Right lobe of liver (tissue), 6 donors: ENCODE results near the gene PCK1. TPM values are rescaled to one million over a fixed set of nuclear protein-coding genes. Genes with fewer than 3 reads are reported as not detected.

Experiments
- ATAC-seq, 4 donors: fragments of 200-7000 bp; cut with Tn5 transposase; one replicate each; pipeline ENCODE4 v1.9.1; 2020; ENCODE audit warnings: mild to moderate bottlenecking in 4 of 4, moderate library complexity in 4 of 4
- DNase-seq, 3 donors: peaks; one replicate each; pipeline ENCODE4 v3.0.0-alpha.2; 2020
- H3K27ac ChIP-seq, 3 donors: fragments of 200-600 bp; one replicate each; pipeline ENCODE4 v1.8.0; 2022
- H3K27me3 ChIP-seq, 2 donors: fragments of 200-600 bp; one replicate each; pipeline ENCODE4 v1.8.0; 2022
- H3K36me3 ChIP-seq, 4 donors: fragments of 200-600 bp; sonication (generic) in 1 of 4; one replicate each; pipeline versions ENCODE4 v1.5.1 to v1.8.0; 2017 to 2022; ENCODE audit warnings: control low read depth in 1 of 4
- H3K4me1 ChIP-seq, 4 donors: fragments of 200-600 bp; sonication (generic) in 1 of 4; one replicate each; pipeline versions ENCODE4 v1.5.1 to v1.8.0; 2017 to 2022; ENCODE audit warnings: control low read depth in 1 of 4
- H3K4me3 ChIP-seq, 3 donors: fragments of 200-600 bp; one replicate each; pipeline ENCODE4 v1.8.0; 2022
- H3K9me3 ChIP-seq, 4 donors: fragments of 200-600 bp; sonication (generic) in 1 of 4; one replicate each; pipeline versions ENCODE4 v1.5.1 to v1.8.0; 2017 to 2022; ENCODE audit warnings: control low read depth in 1 of 4
- CTCF ChIP-seq, 4 donors: fragments of 200-600 bp in 3 of 4; fragments of 450-650 bp in 1 of 4; IDR thresholded peaks; one replicate each; pipeline versions ENCODE4 v1.5.1 to v1.8.0; 2016 to 2022; ENCODE audit warnings: antibody characterized with exemption in 4 of 4, mild to moderate bottlenecking in 2 of 4
- POLR2A ChIP-seq: fragments of 450-650 bp; IDR thresholded peaks from one replicate; pipeline ENCODE4 v1.6.1; 2017; ENCODE audit warnings: antibody characterized with exemption, mild to moderate bottlenecking
- WGBS: methylation state at CpG from one replicate; pipeline ENCODE4 v1.1.6; 2018; ENCODE audit warnings: low coverage, low lambda C conversion rate; ENCODE audit not compliant: insufficient coverage; ENCODE audit errors: missing lambda C conversion rate; 5-methylcytosine and 5-hydroxymethylcytosine counted together
- intact Hi-C, 2 donors: fragments of 100-400 bp; cut with DNase I; formaldehyde crosslinking; loops; one replicate each; pipeline versions ENCODE4 v1.11.2 to v1.14.1; 2022
- total RNA-seq, 6 experiments: library from RNA; depleted of rRNA in 2 of 6; stranded (reverse); fragments of >200 nt in 2 of 6; fragmentation: NEBNext Ultra II Directional in 3 of 6; extraction: Animal tissue kit (Norgen Biotek cat#: 25700) in 3 of 6; gene quantifications; one replicate each; pipeline versions ENCODE4 v1.1.0 to v1.2.4, GENCODE V29; 2016 to 2023
- donor health status: DM: no; HTN: yes; CAD: no.
- donor health status: DM: no; HTN: no; CAD: no.
- donor health status: DM: no; HTN: no; CAD: no.
- donor health status: DM: no; HTN: yes; CAD: no.
- donor health status: DM: no; HTN: yes; CAD: no.

The PCK1 gene
- total RNA-seq, 6 experiments from 2014 or later, result 187 to 1,757 (median 778) TPM

- peaks cover 0 to 28% (median 13%) of the 10 kb centered on the region in 4 donors for H3K4me1 ChIP-seq
- no peak for DNase-seq
- H3K27me3 ChIP-seq, result no peaks in the 10 kb centered on the region
- H3K9me3 ChIP-seq, result no peaks in the 10 kb centered on the region
- TF ChIP-seq CTCF (IDR thresholded peaks at IDR 0.05), result no peak
- no peak for TF ChIP-seq POLR2A
- H3K27ac ChIP-seq, result no peak overlapping the region
- H3K36me3 ChIP-seq, result no peaks in the 10 kb centered on the region
- 65% methylated on average over 3 of the region's 5 CpGs for WGBS
- no peak for ATAC-seq
- no peak overlapping the region for H3K4me3 ChIP-seq
- intact Hi-C loops, result no loop called here
Measured at GRCh38 chr20:57535297-57535696, 25.6 kb upstream of the PCK1 start.

- WGBS, result 49% methylated on average over 3 of the region's 3 CpGs
Measured at GRCh38 chr20:57536120-57536708, 24.7 kb upstream of the PCK1 start.

GRCh38 chr20:57536771-57537724 is 23.9 kb upstream of the PCK1 start:
- intact Hi-C loops, result no loop called here
- Histone ChIP-seq H3K36me3 (no peaks in the 10 kb centered on the region), H3K4me1 (peaks cover 0 to 18% (median 8%) of the 10 kb centered on the region in 4 donors), H3K27me3 (no peaks in the 10 kb centered on the region), H3K27ac (peak overlapping the region in 2 of 3 donors; percentile 55 to 89), H3K9me3 (no peaks in the 10 kb centered on the region), H3K4me3 (no peak overlapping the region)
- no peak for DNase-seq
- peak; percentile 39 to 69 (median 60) for ATAC-seq
- WGBS, result 38% methylated on average over 4 of the region's 4 CpGs
- TF ChIP-seq CTCF (IDR thresholded peaks at IDR 0.05) (no peak), POLR2A (peak; percentile 32)

More at GRCh38 chr20:57536120-57536708, 24.7 kb upstream of the PCK1 start:
- Histone ChIP-seq H3K27ac (peak overlapping the region in 2 of 3 donors; percentile 55 to 89), H3K4me1 (peaks cover 0 to 25% (median 11%) of the 10 kb centered on the region in 4 donors), H3K27me3 (no peaks in the 10 kb centered on the region), H3K4me3 (no peak overlapping the region), H3K9me3 (no peaks in the 10 kb centered on the region), H3K36me3 (no peaks in the 10 kb centered on the region)
- no peak for ATAC-seq
- intact Hi-C loops, result no loop called here
- TF ChIP-seq CTCF (IDR thresholded peaks at IDR 0.05) (no peak), POLR2A (no peak)
- DNase-seq, result no peak

GRCh38 chr20:57537822-57538221 is 23.1 kb upstream of the PCK1 start:
- intact Hi-C loops, result no loop called here
- H3K27ac ChIP-seq, result peak overlapping the region in 2 of 3 donors; percentile 55 to 89
- TF ChIP-seq POLR2A, result no peak
- TF ChIP-seq CTCF (IDR thresholded peaks at IDR 0.05), result no peak

More at GRCh38 chr20:57537822-57538221, 23.1 kb upstream of the PCK1 start:
- WGBS, result 78% methylated on average over 1 of the region's 2 CpGs
- Histone ChIP-seq H3K27me3 (no peaks in the 10 kb centered on the region), H3K4me1 (peaks cover 0 to 13% (median 5%) of the 10 kb centered on the region in 4 donors), H3K36me3 (no peaks in the 10 kb centered on the region), H3K9me3 (no peaks in the 10 kb centered on the region), H3K4me3 (no peak overlapping the region)
- ATAC-seq (no peak), DNase-seq (no peak)
